ENCODE measurements around the gene VEZF1. TPM values are rescaled to one million over a fixed set of nuclear protein-coding genes. Genes with fewer than 3 reads are reported as not detected.

Gene VEZF1
- total RNA-seq, 1 experiment from 2014 or later = 78.1 TPM

- H3K27me3 ChIP-seq (ENCODE audit: low read length) = no peaks in the 10 kb centered on the region
- ChIA-PET CTCF (interaction anchor here (0.5 to 2.7 kb wide), 7 partner anchors 8 to 112 kb away, joined by 3 to 25 read pairs (median 5); no protein-coding TSS in a partner anchor), POLR2A (ENCODE audit: unreplicated experiment) (interaction anchor here (0.6 to 1.8 kb wide), 4 partner anchors 31 to 52 kb away, joined by 3 to 12 read pairs (median 7); partner anchors contain the start of gene CUEDC1)
- BruUV-seq (replicated peaks) = TSS peak; percentile 45
- H3F3A ChIP-seq (ENCODE audit: low read length, unreplicated experiment) = peaks cover 16% of the 10 kb centered on the region
- H2AFZ ChIP-seq (ENCODE audit: low read length) = peak overlapping the region; percentile 45
- H3K9me2 ChIP-seq (replicated peaks; ENCODE audit: low read length) = no peaks in the 10 kb centered on the region
- H3K4me1 ChIP-seq (ENCODE audit: insufficient read depth, low read length) = peaks cover 45% of the 10 kb centered on the region
- H3K36me3 ChIP-seq (ENCODE audit: low read depth, low read length) = peaks cover 31% of the 10 kb centered on the region; the same call in 1 of the 2 replicates
- H4K20me1 ChIP-seq (ENCODE audit: low read length) = peaks cover 34% of the 10 kb centered on the region
- H3K9me3 ChIP-seq (ENCODE audit: low read length) = no peaks in the 10 kb centered on the region
- ATAC-seq (peak; percentile 19), DNase-seq (peak; percentile 74)
- H3K79me2 ChIP-seq (ENCODE audit: low read length) = peaks cover 58% of the 10 kb centered on the region
- peak overlapping the region; percentile 89 for H3K9ac ChIP-seq (ENCODE audit: low read length)
- TF ChIP-seq CTCF (conservative IDR thresholded peaks at IDR 0.05; ENCODE audit: low read depth, low read length) = no peak
- peak overlapping the region; percentile 96 for H3K4me2 ChIP-seq (ENCODE audit: low read length)
- H3K4me3 ChIP-seq (ENCODE audit: low read length) = peak overlapping the region; percentile 80
- intact Hi-C loops (cut with micrococcal nuclease) = loop anchor here (1.0 to 2.0 kb wide), 3 partner anchors 38 to 112 kb away; no protein-coding TSS in a partner anchor
- H3K27ac ChIP-seq (ENCODE audit: low read length) = peak overlapping the region; percentile 87
Observed at GRCh38 chr17:57986841-57987580, 1.0 kb downstream of the VEZF1 start.

- Histone ChIP-seq H3K36me3 (ENCODE audit: low read depth, low read length) (peaks cover 45% of the 10 kb centered on the region), H3K27ac (ENCODE audit: low read length) (peak overlapping the region; percentile 87; the same call in 1 of the 2 replicates), H3K4me1 (ENCODE audit: insufficient read depth, low read length) (peaks cover 47% of the 10 kb centered on the region), H3F3A (ENCODE audit: low read length, unreplicated experiment) (peaks cover 15% of the 10 kb centered on the region), H3K27me3 (ENCODE audit: low read length) (no peaks in the 10 kb centered on the region), H3K4me2 (ENCODE audit: low read length) (peak overlapping the region; percentile 96), H3K9me3 (ENCODE audit: low read length) (no peaks in the 10 kb centered on the region), H3K9ac (ENCODE audit: low read length) (peak overlapping the region; percentile 89; the same call in 1 of the 2 replicates), H4K20me1 (ENCODE audit: low read length) (peaks cover 40% of the 10 kb centered on the region), H3K79me2 (ENCODE audit: low read length) (peaks cover 72% of the 10 kb centered on the region), H3K4me3 (ENCODE audit: low read length) (peak overlapping the region; percentile 80), H2AFZ (ENCODE audit: low read length) (no peak overlapping the region), H3K9me2 (replicated peaks; ENCODE audit: low read length) (no peaks in the 10 kb centered on the region)
- ATAC-seq (peak; percentile 28), DNase-seq (peak; percentile 93)
- no TSS peak for BruUV-seq (replicated peaks)
- POLR2A ChIA-PET (ENCODE audit: unreplicated experiment) = interaction anchor here (0.6 to 1.1 kb wide), 7 partner anchors 20 to 106 kb away, joined by 3 to 12 read pairs (median 4); partner anchors contain the start of gene SRSF1
- TF ChIP-seq CTCF (conservative IDR thresholded peaks at IDR 0.05; ENCODE audit: low read depth, low read length) (no peak), EZH2 (IDR thresholded peaks at IDR 0.05; ENCODE audit: low read length, unreplicated experiment) (no peak), EZH2phosphoT487 (IDR thresholded peaks at IDR 0.05; ENCODE audit: borderline replicate concordance, low read length) (no peak)
- intact Hi-C loops (cut with micrococcal nuclease) = loop anchor here (2.0 kb wide), 1 partner anchor 29 kb away; no protein-coding TSS in a partner anchor
- CTCF ChIA-PET = interaction anchor here (0.5 to 2.7 kb wide), 11 partner anchors 10 to 187 kb away, joined by 3 to 25 read pairs (median 4); no protein-coding TSS in a partner anchor
Observed at GRCh38 chr17:57985675-57985974, 2.4 kb downstream of the VEZF1 start.
